ENCODE results near the gene ELL2. TPM values are rescaled to one million over a fixed set of nuclear protein-coding genes. Genes with fewer than 3 reads are reported as not detected.

Gene ELL2
- total and polyA plus RNA-seq, 8 donors: 15.3 to 62.7 (median 24.3) TPM

DNA sequence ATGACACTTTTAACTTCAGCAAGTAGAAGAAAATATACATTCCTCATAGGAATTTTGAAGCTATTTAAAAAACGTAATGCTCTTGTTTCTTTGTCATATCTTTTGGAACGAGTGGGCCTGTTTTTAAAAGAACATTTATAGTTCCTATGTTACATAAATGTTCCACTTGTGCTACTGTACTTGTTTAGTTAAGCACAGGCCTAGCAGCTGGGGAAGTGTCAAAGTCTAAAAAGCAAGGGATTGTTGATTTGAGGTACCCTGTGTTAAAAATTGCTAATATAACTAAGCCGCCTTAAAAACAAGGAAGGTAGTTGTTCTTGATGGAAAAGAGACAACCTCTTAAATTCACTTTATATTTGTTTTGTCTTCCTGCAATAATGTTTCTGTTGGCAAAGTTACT is 27.2 kb upstream of the ELL2 start:
- TF ChIP-seq CTCF (IDR thresholded peaks at IDR 0.05): no peak
- intact Hi-C loops (cut with DNase I): no loop called here
- ATAC-seq: no peak
- Histone ChIP-seq H3K36me3 (no peaks in the 10 kb centered on the region), H3K4me3 (no peak overlapping the region), H3K4me1 (no peaks in the 10 kb centered on the region), H3K9me3 (no peaks in the 10 kb centered on the region), H3K27ac (no peak overlapping the region), H3K27me3 (no peaks in the 10 kb centered on the region)
- DNase-seq: no peak

DNA sequence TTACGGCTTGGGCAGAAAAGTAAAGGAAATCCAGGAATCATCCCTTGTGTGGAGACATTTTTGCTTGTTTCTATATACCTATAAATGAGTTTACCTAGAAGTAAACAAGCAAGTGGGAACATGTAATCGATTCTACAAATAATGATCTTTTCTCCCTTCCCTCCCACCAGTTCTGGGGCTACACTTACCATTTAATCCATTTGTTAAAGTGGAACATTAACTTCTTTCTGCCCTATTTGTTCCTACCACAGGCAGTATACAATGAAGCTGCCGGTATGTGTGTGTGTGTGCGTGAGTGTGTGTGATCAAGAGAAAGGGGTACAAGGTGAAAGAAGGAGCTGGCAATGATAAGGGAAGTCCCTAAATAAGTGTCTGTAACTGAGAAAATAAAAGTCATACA is 26.4 kb upstream of the ELL2 start:
- ATAC-seq (no peak), DNase-seq (no peak)
- Histone ChIP-seq H3K27me3 (no peaks in the 10 kb centered on the region), H3K9me3 (no peaks in the 10 kb centered on the region), H3K4me1 (no peaks in the 10 kb centered on the region), H3K27ac (no peak overlapping the region), H3K4me3 (no peak overlapping the region), H3K36me3 (no peaks in the 10 kb centered on the region)
- intact Hi-C loops (cut with DNase I): no loop called here
- no peak for TF ChIP-seq CTCF (IDR thresholded peaks at IDR 0.05)

- no peaks in the 10 kb centered on the region for H3K4me1 ChIP-seq
- H3K4me3 ChIP-seq: no peak overlapping the region
- no peaks in the 10 kb centered on the region for H3K27me3 ChIP-seq
- ATAC-seq (no peak), DNase-seq (no peak)
- no peaks in the 10 kb centered on the region for H3K9me3 ChIP-seq
- intact Hi-C loops (cut with DNase I): no loop called here
- no peak overlapping the region for H3K27ac ChIP-seq
- no peak for TF ChIP-seq CTCF (IDR thresholded peaks at IDR 0.05)
- no peaks in the 10 kb centered on the region for H3K36me3 ChIP-seq
Observed at GRCh38 chr5:95986937-95987520, 25.4 kb upstream of the ELL2 start.

DNA sequence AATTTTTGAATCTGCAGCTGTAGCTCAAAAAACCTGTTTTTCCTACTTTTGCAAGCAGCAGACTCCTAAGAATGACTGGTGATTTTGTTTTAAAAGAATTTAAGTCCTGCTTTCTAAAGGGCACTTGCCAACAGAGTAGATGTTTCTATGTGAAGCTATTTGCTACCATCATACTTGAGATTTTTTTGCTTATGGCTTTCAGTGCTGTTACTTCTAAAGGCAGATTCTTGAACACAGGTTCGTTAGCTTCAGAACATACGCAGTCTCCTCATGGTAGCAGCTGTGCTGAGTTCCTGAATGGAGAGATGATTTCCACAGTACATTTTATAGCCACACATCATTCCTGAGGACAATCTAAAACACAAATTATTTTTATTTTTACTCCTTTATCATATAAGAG is 24.4 kb upstream of the ELL2 start:
- DNase-seq (no peak), ATAC-seq (no peak)
- intact Hi-C loops (cut with DNase I): no loop called here
- no peaks in the 10 kb centered on the region for H3K27me3 ChIP-seq
- H3K4me3 ChIP-seq: no peak overlapping the region
- H3K4me1 ChIP-seq: no peaks in the 10 kb centered on the region
- no peak overlapping the region for H3K27ac ChIP-seq
- TF ChIP-seq CTCF (IDR thresholded peaks at IDR 0.05): no peak
- no peaks in the 10 kb centered on the region for H3K9me3 ChIP-seq
- no peaks in the 10 kb centered on the region for H3K36me3 ChIP-seq

DNA sequence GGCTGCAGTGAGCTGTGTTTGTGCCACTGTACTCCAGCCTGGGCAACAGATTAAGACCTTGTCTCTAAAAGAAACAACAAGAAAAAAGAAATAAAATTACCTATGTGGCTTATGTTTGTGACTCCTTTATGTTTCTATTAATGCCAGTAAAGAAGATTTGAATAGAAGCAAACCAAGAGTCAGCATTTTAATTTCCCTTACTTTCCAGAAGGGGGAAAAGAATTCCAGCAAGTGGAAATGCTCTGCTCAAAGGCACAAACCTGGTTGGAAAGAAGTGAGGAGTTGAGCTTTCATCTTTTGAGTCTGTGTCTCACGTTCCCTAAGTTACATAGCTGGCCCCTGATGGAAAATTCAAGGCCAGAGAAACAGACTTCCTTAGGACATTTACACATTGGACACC is 23.6 kb upstream of the ELL2 start:
- no peaks in the 10 kb centered on the region for H3K9me3 ChIP-seq
- H3K27me3 ChIP-seq: no peaks in the 10 kb centered on the region
- ATAC-seq (no peak), DNase-seq (no peak)
- no peaks in the 10 kb centered on the region for H3K36me3 ChIP-seq
- intact Hi-C loops (cut with DNase I): no loop called here
- H3K4me1 ChIP-seq: no peaks in the 10 kb centered on the region
- TF ChIP-seq CTCF (IDR thresholded peaks at IDR 0.05): no peak
- H3K4me3 ChIP-seq: no peak overlapping the region
- no peak overlapping the region for H3K27ac ChIP-seq
